Right lobe of liver (tissue), 4 donors: ENCODE results near the gene PRDX6.

ENCODE experiments used
- CTCF ChIP-seq, 4 donors: fragments of 200-600 bp in 3 of 4; fragments of 450-650 bp in 1 of 4; IDR thresholded peaks; one replicate each; pipeline versions ENCODE4 v1.5.1 to v1.8.0; 2016 to 2022; ENCODE audit warnings: antibody characterized with exemption in 4 of 4, mild to moderate bottlenecking in 2 of 4
- POLR2A ChIP-seq: fragments of 450-650 bp; IDR thresholded peaks from one replicate; pipeline ENCODE4 v1.6.1; 2017; ENCODE audit warnings: antibody characterized with exemption, mild to moderate bottlenecking
- donor health status: DM: no; HTN: no; CAD: no.
- donor health status: DM: no; HTN: no; CAD: no.
- donor health status: DM: no; HTN: yes; CAD: no.

DNA sequence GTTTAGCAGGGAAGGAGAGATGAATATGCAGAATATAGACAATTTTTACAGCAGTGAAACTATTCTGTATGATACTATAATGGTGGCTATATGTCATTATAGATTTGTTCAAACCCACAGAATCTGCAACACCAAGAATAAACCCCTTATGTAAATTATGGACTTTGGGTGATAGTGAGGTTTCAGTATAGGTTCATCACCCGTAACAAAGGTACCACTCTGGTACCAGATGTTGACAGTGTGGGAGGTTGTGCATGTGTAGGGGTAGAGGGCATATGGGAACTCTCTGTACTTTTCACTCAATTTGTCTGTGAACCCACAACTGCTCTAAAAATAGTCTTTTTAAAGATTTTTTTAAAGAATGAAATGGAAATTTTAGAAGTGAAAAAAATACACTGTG lies 29.9 kb upstream of the PRDX6 start:
- TF ChIP-seq CTCF (IDR thresholded peaks at IDR 0.05), result no peak
- no peak for TF ChIP-seq POLR2A
